OCI-LY3 (cell line): Measurements from ENCODE around the gene TAPBP.

Experiments
- H2AFZ ChIP-seq: fragments of 200-600, 300-600 bp; shearing (Covaris generic); 2 replicates; pipeline ENCODE4 v1.6.0; 2014; ENCODE audit warnings: antibody characterized with exemption, low read depth, low read length
- H3K27ac ChIP-seq: fragments of 200-600, 300-600 bp; sonication (generic); 2 replicates; pipeline ENCODE4 v1.5.1; 2014; ENCODE audit warnings: mild to moderate bottlenecking, low read length, moderate library complexity, mixed read lengths
- H3K27me3 ChIP-seq: fragments of 200-600, 300-600 bp; sonication (generic); 2 replicates; pipeline ENCODE4 v1.6.1; 2014; ENCODE audit warnings: low read depth, low read length, mixed read lengths
- H3K36me3 ChIP-seq: fragments of 200-600, 300-600 bp; sonication (generic); replicated peaks from 2 replicates; pipeline ENCODE3; 2014; ENCODE audit warnings: low read depth, low read length, mixed read lengths
- H3K4me1 ChIP-seq: fragments of 300-600, 200-600 bp; sonication (generic); 2 replicates; pipeline ENCODE4 v1.6.1; 2014; ENCODE audit warnings: low read length, mixed read lengths
- H3K4me2 ChIP-seq: fragments of 200-600, 300-600 bp; sonication (generic); 2 replicates; pipeline ENCODE4 v1.6.1; 2014; ENCODE audit warnings: low read length, mixed read lengths
- H3K4me3 ChIP-seq: fragments of 300-600, 200-600 bp; sonication (generic); 2 replicates; pipeline ENCODE4 v1.5.1; 2014; ENCODE audit warnings: antibody characterized with exemption, mild to moderate bottlenecking, low read length, moderate library complexity
- H3K79me2 ChIP-seq: fragments of 300-600, 200-600 bp; shearing (Covaris generic); 2 replicates; pipeline ENCODE4 v1.6.1; 2014; ENCODE audit warnings: mild to moderate bottlenecking, low read length, mixed read lengths
- H3K9ac ChIP-seq: fragments of 300-600, 200-600 bp; shearing (Covaris generic); 2 replicates; pipeline ENCODE4 v1.6.0; 2014; ENCODE audit warnings: mild to moderate bottlenecking, low read length, moderate library complexity
- H3K9me3 ChIP-seq: fragments of 200-600, 300-600 bp; shearing (Covaris generic); 2 replicates; pipeline ENCODE4 v1.6.1; 2014; ENCODE audit warnings: low read length, mixed read lengths; ENCODE audit not compliant: insufficient read depth
- H4K20me1 ChIP-seq: fragments of 200-600, 300-600 bp; sonication (generic); 2 replicates; pipeline ENCODE4 v1.6.1; 2016; ENCODE audit warnings: low read length, mixed read lengths; ENCODE audit not compliant: insufficient read depth
- CTCF ChIP-seq: fragments of 200-600, 300-600 bp; sonication (generic); IDR thresholded peaks from 2 replicates; pipeline ENCODE4 v1.5.1; 2014; ENCODE audit warnings: antibody characterized with exemption, low read length, low read depth
- EZH2phosphoT487 ChIP-seq: fragments of 200-600 bp; shearing (Covaris generic); IDR thresholded peaks from 2 replicates; pipeline ENCODE4 v1.6.1; 2018; ENCODE audit warnings: antibody characterized with exemption, mixed run types, low read depth

The TAPBP gene

GRCh38 chr6:33297406-33297955 is 16.4 kb downstream of the TAPBP start:
- Histone ChIP-seq H2AFZ (no peak overlapping the region), H3K27ac (peak overlapping the region; percentile 98), H3K4me3 (peak overlapping the region; percentile 99), H3K9ac (peak overlapping the region; percentile 95), H3K4me2 (peak overlapping the region; percentile 100), H3K27me3 (no peaks in the 10 kb centered on the region), H3K36me3 (peaks cover 13% of the 10 kb centered on the region), H4K20me1 (no peaks in the 10 kb centered on the region), H3K79me2 (peaks cover 4% of the 10 kb centered on the region; the same call in 1 of the 2 replicates), H3K4me1 (peaks cover 16% of the 10 kb centered on the region), H3K9me3 (no peaks in the 10 kb centered on the region)
- TF ChIP-seq CTCF (no peak), EZH2phosphoT487 (no peak)

- no peak overlapping the region for H2AFZ ChIP-seq
- H3K4me2 ChIP-seq: peak overlapping the region; percentile 100
- TF ChIP-seq EZH2phosphoT487 (no peak), CTCF (no peak)
These were observed 17.0 kb downstream of the TAPBP start for GRCh38 chr6:33296797-33297405.

GRCh38 chr6:33295621-33296369 is 18.1 kb downstream of the TAPBP start:
- H3K4me1 ChIP-seq: peaks cover 16% of the 10 kb centered on the region
- H3K79me2 ChIP-seq: peaks cover 7% of the 10 kb centered on the region
- no peak overlapping the region for H3K4me3 ChIP-seq
- H3K36me3 ChIP-seq: peaks cover 17% of the 10 kb centered on the region
- no peak overlapping the region for H3K4me2 ChIP-seq
- H3K9ac ChIP-seq: no peak overlapping the region
- H3K9me3 ChIP-seq: no peaks in the 10 kb centered on the region
- H2AFZ ChIP-seq: no peak overlapping the region
- no peaks in the 10 kb centered on the region for H4K20me1 ChIP-seq
- H3K27me3 ChIP-seq: no peaks in the 10 kb centered on the region
- no peak for TF ChIP-seq CTCF
- no peak for TF ChIP-seq EZH2phosphoT487
- no peak overlapping the region for H3K27ac ChIP-seq

More at GRCh38 chr6:33296797-33297405, 17.0 kb downstream of the TAPBP start:
- Histone ChIP-seq H3K79me2 (peaks cover 4% of the 10 kb centered on the region; the same call in 1 of the 2 replicates), H3K9me3 (no peaks in the 10 kb centered on the region), H3K4me3 (peak overlapping the region; percentile 99), H3K27me3 (no peaks in the 10 kb centered on the region), H3K27ac (peak overlapping the region; percentile 98), H3K9ac (peak overlapping the region; percentile 95), H3K36me3 (peaks cover 15% of the 10 kb centered on the region), H4K20me1 (no peaks in the 10 kb centered on the region), H3K4me1 (peaks cover 16% of the 10 kb centered on the region)

GRCh38 chr6:33294086-33294823 is 19.6 kb downstream of the TAPBP start:
- Histone ChIP-seq H2AFZ (no peak overlapping the region), H3K27ac (no peak overlapping the region), H4K20me1 (no peaks in the 10 kb centered on the region), H3K4me1 (peaks cover 16% of the 10 kb centered on the region), H3K79me2 (peaks cover 21% of the 10 kb centered on the region), H3K36me3 (peaks cover 9% of the 10 kb centered on the region), H3K27me3 (no peaks in the 10 kb centered on the region), H3K4me3 (no peak overlapping the region), H3K9me3 (no peaks in the 10 kb centered on the region), H3K4me2 (no peak overlapping the region), H3K9ac (no peak overlapping the region)
- no peak for TF ChIP-seq EZH2phosphoT487
- no peak for TF ChIP-seq CTCF
